Measurements from ENCODE around the gene CPLX3. TPM values are rescaled to one million over a fixed set of nuclear protein-coding genes. Genes with fewer than 3 reads are reported as not detected.

The CPLX3 gene
- polyA plus RNA-seq, 3 donors, result 0.12 TPM; not detected in 2

- peaks cover 24% of the 10 kb centered on the region for H3K4me1 Mint-ChIP-seq
- peaks cover under 1 to 11% (median 7%) of the 10 kb centered on the region in 3 donors for H3K27me3 Mint-ChIP-seq (ENCODE audit: low read depth in 3 of 3)
- Histone ChIP-seq H3K27me3 (ENCODE audit: control insufficient read depth in 2 of 2, insufficient read depth in 2 of 2, low read length in 2 of 2) (no peaks in the 10 kb centered on the region), H3K27ac (ENCODE audit: low read depth in 1 of 2, low read length in 2 of 2) (no peak overlapping the region), H4K20me1 (ENCODE audit: insufficient read depth, low read length) (no peaks in the 10 kb centered on the region), H2AFZ (ENCODE audit: insufficient read depth, low read depth, low read length, poor library complexity, severe bottlenecking) (no peak overlapping the region), H3K4me3 (replicated peaks in 1 of 3; ENCODE audit: low read depth in 2 of 3, low read length in 3 of 3) (no peak overlapping the region), H3K9me3 (replicated peaks in 1 of 2; ENCODE audit: control insufficient read depth in 1 of 2, insufficient read depth in 1 of 2, low read length in 2 of 2) (no peaks in the 10 kb centered on the region), H3K4me2 (replicated peaks; ENCODE audit: extremely low read depth, low read length, poor library complexity, severe bottlenecking) (no peak overlapping the region), H3K9ac (ENCODE audit: insufficient read depth, low read length, poor library complexity, severe bottlenecking) (no peak overlapping the region), H3K79me2 (ENCODE audit: insufficient read depth, low read length) (no peaks in the 10 kb centered on the region), H3K36me3 (replicated peaks in 1 of 2; ENCODE audit: control insufficient read depth in 1 of 2, insufficient read depth in 2 of 2, low read length in 2 of 2) (no peaks in the 10 kb centered on the region), H3K4me1 (ENCODE audit: control insufficient read depth in 1 of 2, insufficient read depth in 2 of 2, low read length in 2 of 2) (peaks cover 5 to 22% of the 10 kb centered on the region in 2 donors)
- no peak overlapping the region for H3K27ac Mint-ChIP-seq
- DNase-seq, result no peak
- H3K9me3 Mint-ChIP-seq, result peaks cover 0 to 3% (median 0%) of the 10 kb centered on the region in 7 donors
- TF ChIP-seq, protein P1, sequence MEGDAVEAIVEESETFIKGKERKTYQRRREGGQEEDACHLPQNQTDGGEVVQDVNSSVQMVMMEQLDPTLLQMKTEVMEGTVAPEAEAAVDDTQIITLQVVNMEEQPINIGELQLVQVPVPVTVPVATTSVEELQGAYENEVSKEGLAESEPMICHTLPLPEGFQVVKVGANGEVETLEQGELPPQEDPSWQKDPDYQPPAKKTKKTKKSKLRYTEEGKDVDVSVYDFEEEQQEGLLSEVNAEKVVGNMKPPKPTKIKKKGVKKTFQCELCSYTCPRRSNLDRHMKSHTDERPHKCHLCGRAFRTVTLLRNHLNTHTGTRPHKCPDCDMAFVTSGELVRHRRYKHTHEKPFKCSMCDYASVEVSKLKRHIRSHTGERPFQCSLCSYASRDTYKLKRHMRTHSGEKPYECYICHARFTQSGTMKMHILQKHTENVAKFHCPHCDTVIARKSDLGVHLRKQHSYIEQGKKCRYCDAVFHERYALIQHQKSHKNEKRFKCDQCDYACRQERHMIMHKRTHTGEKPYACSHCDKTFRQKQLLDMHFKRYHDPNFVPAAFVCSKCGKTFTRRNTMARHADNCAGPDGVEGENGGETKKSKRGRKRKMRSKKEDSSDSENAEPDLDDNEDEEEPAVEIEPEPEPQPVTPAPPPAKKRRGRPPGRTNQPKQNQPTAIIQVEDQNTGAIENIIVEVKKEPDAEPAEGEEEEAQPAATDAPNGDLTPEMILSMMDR (IDR thresholded peaks at IDR 0.05), result no peak
- WGBS (ENCODE audit: insufficient coverage), result 68% methylated on average over 6 of the region's 19 CpGs
- no peaks in the 10 kb centered on the region for H3K36me3 Mint-ChIP-seq
- no peak overlapping the region for H3K4me3 Mint-ChIP-seq
- intact Hi-C loops (cut with micrococcal nuclease), result no loop called here
These were observed 9.6 kb upstream of the CPLX3 start for GRCh38 chr15:74816624-74817369.

GRCh38 chr15:74817370-74817737, 9.1 kb upstream of the CPLX3 start:
- Histone ChIP-seq H3K9ac (ENCODE audit: insufficient read depth, low read length, poor library complexity, severe bottlenecking) (no peak overlapping the region), H3K27me3 (ENCODE audit: control insufficient read depth in 2 of 2, insufficient read depth in 2 of 2, low read length in 2 of 2) (no peaks in the 10 kb centered on the region), H3K4me3 (replicated peaks in 1 of 3; ENCODE audit: low read depth in 2 of 3, low read length in 3 of 3) (no peak overlapping the region), H3K27ac (ENCODE audit: low read depth in 1 of 2, low read length in 2 of 2) (no peak overlapping the region), H3K36me3 (replicated peaks in 1 of 2; ENCODE audit: control insufficient read depth in 1 of 2, insufficient read depth in 2 of 2, low read length in 2 of 2) (no peaks in the 10 kb centered on the region), H3K4me2 (replicated peaks; ENCODE audit: extremely low read depth, low read length, poor library complexity, severe bottlenecking) (no peak overlapping the region), H3K9me3 (replicated peaks in 1 of 2; ENCODE audit: control insufficient read depth in 1 of 2, insufficient read depth in 1 of 2, low read length in 2 of 2) (no peaks in the 10 kb centered on the region), H4K20me1 (ENCODE audit: insufficient read depth, low read length) (no peaks in the 10 kb centered on the region), H3K79me2 (ENCODE audit: insufficient read depth, low read length) (no peaks in the 10 kb centered on the region), H3K4me1 (ENCODE audit: control insufficient read depth in 1 of 2, insufficient read depth in 2 of 2, low read length in 2 of 2) (peaks cover 5 to 22% of the 10 kb centered on the region in 2 donors), H2AFZ (ENCODE audit: insufficient read depth, low read depth, low read length, poor library complexity, severe bottlenecking) (no peak overlapping the region)
- Mint-ChIP-seq H3K36me3 (no peaks in the 10 kb centered on the region), H3K4me3 (no peak overlapping the region), H3K27ac (no peak overlapping the region), H3K4me1 (peaks cover 24% of the 10 kb centered on the region), H3K27me3 (ENCODE audit: low read depth in 3 of 3) (peaks cover 2 to 7% (median 5%) of the 10 kb centered on the region in 3 donors), H3K9me3 (peaks cover 0 to 3% (median 0%) of the 10 kb centered on the region in 7 donors)
- 73% methylated on average over 8 of the region's 9 CpGs for WGBS (ENCODE audit: insufficient coverage)
- DNase-seq, result no peak
- intact Hi-C loops (cut with micrococcal nuclease), result no loop called here
- TF ChIP-seq, protein P1 (IDR thresholded peaks at IDR 0.05), result no peak
